Anterior cingulate cortex (tissue), 58 donors: ENCODE data around the gene COPE.
"Not testable (repeated sequence)": the region's sequence is repeated elsewhere in the genome, so short reads cannot be mapped to it uniquely, and the experiment has no call there.

Source experiments
- DNase-seq, 58 donors: peaks; one replicate each; lab custom pipeline; 2025; lab: John Stamatoyannopoulos, UW

The COPE gene

DNA sequence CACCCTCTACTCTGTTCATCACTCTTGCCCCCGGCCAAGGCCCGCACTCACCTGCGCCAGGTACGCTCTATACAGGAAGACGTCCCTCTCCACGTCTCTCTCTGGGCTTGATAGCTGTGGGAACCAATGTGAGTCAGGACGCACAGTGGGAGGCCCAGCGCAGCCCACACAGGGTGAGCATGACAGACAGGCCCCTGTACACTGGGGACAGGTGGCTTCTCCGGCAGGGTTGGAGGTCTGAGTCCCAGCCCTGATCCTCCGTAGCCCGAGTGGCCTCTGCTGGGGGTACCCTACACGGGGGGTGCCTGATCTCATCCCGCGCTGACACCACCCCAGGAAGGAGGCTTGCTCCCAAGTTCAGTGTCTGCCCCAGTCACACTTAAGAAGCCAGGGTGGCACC lies 6.3 kb downstream of the COPE start:
- no peak for DNase-seq

DNA sequence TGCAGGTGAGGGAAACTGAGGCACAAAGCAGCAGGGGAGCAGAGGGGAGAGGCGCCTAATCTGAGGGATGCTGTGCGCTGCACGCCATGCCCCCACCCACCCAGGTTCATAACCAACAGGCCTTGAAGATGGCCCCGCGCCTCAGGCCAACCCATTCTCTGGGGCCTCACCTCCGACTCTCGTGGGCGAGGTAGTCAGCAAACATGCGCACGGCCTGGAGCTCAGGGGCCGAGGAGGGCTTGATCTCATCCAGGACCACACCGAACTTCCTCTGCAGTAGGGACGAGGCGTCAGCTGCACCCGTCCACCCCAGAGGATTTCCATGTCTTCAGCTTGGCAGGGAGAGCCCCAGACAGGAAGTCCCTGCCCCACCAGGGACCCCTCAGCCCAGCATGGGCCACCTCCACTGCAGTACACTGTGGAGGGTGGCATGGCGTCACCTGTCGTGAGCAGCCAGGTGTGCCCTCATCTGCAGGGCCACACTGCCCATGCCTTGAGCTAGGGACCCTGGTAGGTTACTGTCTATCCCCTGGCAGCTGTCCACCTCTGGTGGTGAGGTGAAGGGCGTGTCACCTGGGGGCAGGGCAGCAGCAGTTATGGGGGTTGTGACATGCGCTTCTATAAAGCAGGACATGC lies 8.3 kb downstream of the COPE start:
- DNase-seq: no peak

DNA sequence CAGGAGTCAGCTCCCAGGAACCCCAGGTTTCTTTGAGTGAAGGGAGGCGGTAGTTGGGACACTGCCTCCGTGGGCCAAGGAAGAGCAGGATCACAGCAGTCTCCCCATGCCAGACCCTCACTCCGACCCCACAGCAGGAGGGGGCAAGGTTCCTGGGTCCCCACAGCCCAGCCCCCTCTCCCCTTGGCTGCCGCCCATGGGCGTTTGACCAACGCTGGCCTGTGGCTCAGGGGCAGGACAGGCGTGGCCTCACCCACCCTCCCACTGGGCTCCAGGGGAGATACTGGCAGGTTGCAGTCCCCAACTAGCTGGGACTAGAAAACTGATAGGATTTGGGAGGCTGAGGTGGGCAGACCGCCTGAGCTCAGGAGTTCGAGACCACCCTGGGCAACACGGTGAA lies 9.2 kb downstream of the COPE start:
- DNase-seq: no peak

DNA sequence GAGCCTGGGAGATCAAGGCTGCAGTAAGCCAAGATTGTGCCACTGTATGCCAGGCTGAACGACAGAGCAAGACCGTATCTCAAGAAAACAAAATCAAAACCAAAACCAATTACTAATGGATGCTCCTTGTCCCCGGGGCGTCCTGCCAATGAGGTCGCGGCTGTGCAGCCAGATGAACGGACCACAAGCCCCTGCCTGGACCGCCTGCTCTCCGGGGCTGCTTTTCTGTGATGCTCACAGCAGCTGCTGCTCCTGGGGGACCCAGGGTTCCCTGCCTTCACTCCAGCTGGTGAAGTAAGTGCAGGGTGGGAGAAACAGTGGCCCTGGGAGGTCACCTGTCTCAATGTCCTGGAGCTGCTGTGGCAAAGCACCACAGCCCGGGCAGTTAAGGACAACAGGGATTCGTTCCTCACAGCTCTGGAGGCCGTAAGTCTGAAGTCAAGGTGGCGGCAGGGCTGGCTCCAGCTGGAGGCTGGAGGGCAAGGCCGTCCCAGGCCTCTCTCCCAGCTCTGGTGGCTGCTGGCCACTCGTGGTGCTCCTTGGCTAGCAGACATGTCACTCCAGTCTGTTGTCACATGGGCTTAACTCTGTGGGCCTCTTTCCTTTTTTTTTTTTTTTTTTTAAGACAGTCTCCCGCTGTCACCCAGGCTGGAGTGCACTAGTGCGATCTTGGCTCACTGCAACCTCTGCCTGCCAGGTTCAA lies 10.1 kb downstream of the COPE start:
- peak in 19 of 58 donors; percentile 12 to 64 (median 30) for DNase-seq

DNA sequence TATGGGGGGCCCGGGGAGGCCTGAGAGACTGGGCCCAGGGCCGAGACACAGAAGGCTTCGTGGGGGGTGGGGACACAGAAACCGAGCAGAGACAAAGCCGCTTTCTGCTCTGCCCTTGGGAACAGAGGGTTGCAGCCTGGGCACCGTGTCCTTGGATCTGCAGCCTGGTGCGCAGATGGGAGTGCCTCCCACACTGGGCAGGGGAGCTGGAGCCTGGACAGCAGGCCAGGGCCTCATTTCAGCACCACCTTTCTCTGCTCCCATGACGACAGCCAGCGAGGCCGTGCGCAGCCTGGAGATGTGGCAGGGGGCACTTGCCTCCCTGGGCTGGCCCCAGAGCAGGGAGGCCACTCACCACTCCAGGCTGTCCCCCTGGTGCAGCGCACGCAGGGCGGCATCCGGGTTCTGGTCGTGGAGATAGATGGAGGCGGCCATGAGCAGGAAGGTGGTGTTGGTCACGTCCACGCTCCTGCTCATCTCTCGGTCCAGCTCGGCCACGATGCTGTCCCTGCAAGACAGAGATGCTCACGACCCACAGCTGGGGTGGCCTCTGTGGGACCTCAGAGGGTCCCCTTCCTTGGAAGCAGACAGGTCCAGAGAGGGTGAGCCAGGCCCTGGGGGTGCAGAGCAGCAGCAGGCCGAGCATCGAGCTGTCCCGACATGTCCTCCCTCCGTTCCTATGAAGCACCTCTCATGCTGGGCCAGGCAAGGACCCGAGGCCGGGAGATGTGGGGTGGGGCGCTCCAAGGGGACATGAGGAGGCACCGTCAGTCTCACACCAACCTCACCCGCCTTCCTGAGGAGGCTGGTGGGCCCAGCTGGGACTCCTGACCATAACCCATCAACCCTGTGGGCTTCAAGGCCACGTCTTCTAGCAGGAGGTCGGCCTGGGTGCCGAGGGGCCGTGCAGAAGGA lies 12.3 kb downstream of the COPE start:
- DNase-seq: peak in 55 of 58 donors; percentile 21 to 96 (median 82)

DNA sequence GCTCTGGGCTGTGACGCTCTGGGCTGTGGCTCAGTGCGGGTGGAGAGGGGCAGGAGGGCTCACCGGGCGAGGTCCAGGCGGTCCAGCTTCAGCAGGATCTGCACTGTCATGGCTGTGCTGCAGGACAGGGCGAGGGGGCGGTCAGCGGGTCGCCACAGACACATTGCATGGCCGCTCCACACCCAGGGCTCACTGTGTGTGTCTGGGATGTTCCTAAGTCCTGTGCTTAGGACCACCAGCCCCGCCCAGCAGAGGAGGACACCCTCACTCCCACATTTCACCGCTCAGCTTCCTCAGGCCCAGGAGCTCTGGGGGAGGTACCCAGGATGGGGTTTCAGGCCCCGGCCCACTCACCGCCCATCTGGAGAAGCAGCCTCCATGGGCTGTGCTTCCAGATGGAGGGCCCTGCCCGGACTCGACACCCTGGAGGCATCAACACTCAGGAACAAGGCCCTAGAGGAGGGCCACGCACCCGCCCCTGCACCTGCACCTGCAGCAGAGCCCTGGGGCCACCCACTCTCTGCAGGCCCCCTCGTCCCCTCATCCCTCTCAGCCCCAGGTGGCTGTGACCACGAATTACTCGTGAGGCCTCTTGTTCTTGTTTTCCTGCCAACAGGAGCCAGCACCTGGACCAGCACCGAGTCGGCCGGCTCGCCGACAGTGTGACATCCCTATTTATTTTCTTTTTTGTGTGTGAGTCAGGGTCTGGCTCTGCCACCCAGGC lies 13.5 kb downstream of the COPE start:
- DNase-seq: peak in 2 of 58 donors; percentile 31 to 64

DNA sequence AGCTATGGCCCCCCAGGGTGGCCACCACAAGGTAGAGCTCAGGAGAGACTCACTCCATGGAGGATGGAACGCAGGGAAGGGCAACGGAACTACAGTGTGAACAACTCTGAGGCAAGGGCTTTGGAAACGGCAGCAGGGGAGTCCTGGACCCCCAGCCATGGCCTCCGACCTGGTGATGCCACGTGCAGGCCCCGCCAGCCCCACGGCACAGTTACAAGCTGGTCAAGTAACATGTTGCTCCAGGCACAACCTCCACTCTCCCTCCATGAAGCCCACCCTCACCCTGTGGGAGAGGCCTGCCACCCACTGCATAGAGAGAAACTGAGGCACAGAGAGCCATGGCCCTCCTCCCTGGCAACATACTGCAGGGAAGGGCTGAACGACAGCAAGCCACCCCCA lies 14.1 kb downstream of the COPE start:
- DNase-seq: no peak

DNA sequence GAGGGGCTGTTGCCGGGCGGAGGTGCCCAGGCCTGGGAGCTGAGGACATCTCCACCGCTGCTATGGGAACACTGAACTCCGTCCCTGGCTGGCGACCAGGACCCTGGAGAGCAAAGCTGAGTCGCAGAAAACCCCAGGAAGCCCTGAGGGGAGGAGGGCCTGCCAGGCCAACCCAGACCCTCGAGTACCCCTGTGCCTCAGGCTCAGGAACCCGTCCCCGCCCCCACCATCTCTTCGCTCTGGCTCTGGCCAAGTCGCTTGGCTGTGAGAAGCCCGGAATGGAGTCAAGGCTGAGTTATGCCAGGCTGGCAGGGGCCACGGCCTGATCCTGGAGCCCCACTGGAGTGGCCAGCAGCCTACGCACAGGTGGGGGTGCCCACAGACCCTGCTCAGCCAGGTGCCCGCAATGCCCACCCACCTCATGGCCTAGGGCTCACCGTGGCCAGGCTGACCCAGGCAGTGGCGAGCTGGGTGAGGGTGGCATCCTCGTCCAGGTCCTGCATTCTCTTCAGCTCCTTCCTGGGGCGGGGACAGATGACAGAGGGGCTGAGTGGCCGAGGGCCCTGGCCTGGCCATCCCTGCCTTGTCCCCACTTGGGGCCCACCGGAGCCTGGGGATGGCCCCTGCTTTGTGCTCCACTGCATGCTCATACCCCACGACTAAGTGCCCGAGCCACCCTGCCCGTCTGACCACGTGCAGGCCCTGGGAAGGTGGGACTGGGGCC lies 14.7 kb downstream of the COPE start:
- DNase-seq: peak in 52 of 58 donors; percentile 31 to 95 (median 72)

DNA sequence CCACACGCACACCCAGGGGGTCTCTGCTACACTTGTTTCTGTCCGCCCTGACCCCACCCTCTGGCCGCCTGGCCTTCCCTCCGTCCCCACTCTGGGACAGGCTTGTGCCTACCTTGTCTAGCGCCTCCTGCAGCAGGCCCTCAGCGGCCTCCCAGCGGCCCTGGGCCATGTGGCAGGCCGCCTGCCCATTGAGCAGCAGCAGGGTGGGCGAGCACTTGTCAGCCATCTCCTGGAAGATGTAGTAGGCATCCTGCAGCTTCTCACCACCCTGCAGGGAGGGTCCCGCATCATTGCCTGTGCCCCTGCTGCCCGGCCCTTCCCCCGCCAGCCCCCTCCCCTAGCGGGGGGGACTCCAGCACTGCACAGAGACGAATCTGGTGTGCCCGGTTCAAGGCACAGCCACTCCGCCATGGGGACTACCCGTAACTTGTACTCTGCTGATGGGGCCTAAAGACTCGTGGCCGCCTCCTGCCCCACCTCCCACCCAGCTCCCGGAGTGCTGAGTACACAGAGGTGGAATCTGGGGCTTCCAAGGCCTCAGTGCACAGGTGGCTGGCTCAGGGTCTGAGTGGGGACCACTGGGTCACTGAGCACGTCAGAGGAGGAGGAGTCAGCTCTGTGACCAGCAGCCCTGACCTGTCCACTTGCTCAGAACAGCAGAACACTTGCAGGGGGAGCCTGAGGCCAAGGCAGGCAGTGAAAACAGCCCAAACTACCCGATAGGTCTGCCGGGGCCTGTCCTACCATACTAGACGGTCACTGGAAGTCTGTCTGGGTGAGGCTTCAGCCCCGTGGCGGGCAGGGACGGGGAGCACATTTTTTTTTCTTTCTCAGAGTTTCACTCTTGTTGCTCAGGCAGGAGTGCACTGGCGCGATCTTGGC lies 15.8 kb downstream of the COPE start:
- no peak for DNase-seq

DNA sequence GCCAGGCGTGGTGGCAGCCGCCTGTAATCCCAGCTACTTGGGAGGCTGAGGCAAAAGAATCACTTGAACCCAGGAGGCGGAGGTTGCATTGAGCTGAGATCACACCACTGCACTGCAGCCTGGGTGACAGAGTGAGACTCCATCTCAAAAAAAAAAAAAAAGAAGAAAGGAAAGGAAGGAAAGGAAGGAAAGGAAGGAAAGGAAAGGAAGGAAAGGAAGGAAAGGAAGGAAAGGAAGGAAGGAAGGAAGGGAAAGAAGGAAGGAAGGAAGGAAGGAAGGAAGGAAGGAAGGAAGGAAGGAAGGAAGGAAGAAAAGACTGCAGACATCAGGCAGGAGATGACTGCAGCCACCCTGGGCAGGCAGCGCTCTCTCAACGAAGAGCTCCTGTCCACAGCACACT lies 16.7 kb downstream of the COPE start:
- not testable (repeated sequence) for DNase-seq

DNA sequence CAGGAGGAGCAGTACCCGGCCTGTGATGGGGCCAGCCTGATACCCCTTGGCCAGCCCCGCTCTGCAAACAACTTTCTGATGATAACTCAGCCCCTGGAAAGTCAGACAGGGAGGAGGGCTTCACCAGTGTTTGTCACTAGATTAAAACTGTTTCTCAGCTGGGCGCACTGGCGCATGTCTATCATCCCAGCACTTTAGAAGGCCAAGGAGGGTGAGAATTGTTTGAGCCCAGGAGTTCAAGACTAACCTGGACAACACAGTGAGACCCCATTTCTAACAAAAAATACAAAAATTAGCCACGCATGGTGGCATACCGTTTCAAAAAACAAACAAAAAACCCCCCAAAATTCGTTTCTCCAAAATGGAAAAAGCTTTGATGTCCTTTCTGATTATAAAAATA lies 17.7 kb downstream of the COPE start:
- DNase-seq: no peak

DNA sequence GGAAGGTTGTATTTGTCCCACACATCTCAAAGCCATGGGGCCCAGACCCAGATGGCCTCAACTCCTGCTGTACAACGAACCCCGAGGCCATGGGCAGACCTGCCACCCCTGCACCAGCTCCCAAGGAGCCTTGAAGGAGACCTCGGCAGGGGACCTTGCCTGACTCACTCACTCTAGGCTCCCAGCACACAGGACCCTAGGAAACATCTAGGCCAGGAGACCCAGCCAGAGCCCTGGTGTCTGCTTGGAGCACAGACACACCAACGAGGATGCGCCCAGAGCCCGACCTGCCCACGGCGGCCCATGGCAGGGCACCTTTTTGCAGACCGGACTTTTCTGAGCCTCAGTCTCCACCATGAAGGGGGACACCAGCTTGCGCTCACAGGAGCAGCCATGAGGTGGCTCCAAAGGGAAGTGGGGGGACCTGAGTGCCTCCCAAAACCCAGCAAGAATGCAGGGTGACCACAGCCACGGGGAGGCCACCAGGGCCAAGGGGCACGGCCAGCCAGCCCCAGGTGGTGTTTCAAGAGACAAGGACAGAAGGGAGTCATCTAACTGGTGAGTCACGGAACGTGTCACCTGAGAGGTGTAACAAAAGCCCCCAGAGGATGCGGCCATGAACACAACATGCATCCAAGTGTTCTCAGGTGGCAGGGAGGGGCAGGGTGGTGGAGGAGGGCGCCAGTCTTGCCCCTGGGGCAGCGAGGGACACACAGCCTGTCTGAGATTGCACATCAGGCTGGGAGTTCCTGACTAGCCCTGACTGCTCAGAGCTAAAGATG lies 18.3 kb downstream of the COPE start:
- DNase-seq: no peak

DNA sequence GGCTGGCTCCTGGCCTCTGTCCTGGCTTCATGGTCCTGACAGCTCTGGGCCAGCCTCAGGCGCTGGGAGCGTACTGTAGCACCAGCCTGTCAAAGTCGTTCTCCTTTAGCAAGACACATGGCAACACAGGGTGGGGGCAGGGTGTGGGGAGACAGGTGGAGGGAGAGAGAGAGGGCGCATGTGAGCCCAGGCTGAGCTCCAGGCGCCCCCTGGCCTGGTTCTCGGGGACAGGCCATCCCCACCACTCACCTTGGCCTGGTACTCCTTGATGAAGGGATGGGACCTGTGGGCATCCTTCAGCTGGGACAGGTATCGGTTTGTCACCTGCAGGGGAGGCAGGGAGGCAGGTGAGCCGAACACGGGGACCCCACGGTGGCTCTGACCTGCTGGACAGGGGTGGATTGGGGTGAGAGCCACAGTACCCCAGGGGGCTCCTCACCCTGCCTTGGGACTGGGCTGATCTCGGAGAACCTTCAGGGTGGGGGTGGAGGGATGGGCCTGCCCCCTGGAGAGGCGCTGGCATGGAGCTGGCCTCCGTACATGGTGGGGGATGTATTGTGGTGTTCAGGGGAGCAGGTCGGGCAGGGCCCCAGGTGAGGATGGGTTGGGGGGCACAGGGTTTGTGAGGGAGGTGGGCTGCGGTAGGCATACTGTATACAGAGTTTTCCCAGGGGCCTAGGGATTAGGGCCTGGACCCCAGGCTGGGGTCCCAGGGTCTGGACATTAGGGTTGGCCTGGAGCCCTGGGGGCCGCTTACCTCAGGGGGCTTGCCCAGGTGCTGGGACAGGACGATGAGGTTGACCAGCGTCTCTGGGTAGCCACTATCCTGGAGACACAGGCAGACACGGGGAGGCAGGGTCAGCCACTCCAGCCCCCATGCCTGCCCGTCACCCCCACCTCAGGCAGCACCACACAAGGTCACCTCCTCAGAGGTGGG lies 19.3 kb downstream of the COPE start:
- DNase-seq: no peak

DNA sequence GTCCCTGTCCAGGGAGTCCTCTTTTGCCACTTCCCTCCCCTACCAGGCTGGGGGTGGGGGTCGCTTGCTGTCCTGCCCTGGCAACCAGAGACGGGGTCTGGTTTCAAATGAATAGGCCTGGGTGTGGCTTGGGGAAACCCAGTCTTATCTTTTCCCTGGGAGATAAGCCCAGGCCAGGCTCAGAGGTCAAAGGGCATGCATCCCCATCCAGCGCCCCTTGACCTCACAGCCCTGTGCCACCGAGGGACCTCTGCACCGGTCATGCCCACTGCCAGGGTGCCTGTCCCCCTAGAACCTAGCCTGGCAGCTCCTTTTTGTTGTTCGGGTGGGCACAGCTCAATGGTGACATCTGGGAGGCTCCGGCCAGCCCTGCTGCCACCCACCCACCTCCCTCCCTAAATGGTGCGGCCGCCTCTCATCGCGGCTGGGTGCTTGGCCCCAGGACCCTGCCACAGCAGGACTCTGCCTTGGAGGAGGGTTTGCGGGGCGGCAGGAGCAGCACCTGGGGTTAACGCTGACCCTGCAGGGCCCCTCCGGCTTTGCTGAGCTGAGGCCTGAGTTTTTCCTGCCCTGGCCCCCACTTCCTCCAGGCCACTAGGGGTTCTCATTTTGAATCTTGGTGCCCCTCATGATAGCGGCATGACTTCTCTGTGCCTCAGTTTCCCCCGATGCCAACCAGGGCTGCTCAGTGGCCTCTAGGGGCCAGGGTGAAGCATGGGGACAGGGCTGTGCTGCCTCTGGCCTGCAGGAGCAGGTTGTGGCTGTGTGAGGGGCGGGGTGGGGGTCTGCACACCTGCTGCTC lies 20.4 kb downstream of the COPE start:
- peak in 1 of 58 donors; percentile 34 for DNase-seq

DNA sequence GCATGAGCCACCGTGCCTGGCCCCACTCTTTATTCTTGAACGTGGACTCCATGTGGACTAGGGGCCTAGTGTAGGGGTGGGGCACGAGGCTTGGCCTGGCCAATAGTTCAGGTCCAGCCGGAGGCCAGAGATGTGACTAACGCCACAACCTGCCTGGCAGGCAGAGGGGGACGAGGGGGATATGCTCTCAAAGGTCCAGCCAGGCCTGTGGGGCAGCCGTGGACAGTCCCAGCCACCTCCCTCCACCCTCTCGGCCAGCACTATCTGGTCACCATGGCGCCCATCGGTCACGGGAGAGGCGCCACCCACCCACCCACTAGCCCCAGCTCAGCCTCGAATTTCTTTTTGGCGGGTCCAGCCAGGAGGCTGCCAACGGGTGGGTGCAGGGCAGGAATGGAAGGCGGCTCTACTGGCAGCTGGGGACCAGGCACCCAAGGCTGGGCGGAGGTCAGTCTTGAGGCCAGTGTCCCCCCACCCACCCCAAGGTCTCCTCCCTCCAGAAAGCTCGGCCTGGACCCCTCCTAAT lies 21.0 kb downstream of the COPE start:
- peak in 8 of 58 donors; percentile 9 to 36 (median 28) for DNase-seq
